ENCODE data around the gene GLRA1.
"Not testable (repeated sequence)": the region's sequence is repeated elsewhere in the genome, so short reads cannot be mapped to it uniquely, and the experiment has no call there.

Gene GLRA1

DNA sequence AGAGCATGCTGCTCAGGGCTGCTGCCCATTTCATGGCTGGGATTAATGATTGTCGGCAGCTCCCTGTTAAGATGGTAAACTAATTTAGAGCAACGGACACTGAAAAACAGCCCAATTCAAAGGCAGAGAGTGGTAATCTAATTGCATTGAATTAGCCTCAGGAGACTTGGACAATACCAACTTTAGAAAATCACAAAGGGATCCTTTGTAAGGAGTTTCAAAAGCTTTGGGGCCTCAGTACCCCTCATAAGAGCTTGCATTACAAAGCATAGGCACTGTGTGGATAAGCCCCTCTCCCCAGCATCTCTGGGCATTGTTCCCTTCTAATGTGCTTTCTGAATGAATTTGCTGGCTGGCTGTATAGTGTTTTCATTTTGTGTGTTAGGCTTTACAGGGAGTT is 6.7 kb downstream of the GLRA1 start:
- DNase-seq, result no peak

DNA sequence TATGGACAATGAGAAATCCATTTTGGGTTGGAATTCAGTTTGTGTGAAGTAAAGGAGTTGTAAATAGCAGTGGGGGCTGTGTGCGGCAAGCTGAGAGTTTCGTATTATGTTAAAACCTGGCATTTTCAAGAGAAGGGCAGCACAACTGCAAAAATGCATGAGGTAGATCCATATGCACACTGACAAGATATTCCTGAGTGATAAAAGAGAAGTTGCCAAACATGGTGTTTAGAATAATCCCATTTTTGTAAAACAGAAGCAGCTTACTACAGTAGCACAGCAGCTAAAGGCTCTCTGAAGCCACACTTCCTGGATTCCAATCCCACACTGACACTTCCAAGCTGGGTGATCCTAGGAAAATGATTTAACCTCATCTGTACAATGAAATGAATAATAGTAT is 11.2 kb downstream of the GLRA1 start:
- DNase-seq, result no peak

DNA sequence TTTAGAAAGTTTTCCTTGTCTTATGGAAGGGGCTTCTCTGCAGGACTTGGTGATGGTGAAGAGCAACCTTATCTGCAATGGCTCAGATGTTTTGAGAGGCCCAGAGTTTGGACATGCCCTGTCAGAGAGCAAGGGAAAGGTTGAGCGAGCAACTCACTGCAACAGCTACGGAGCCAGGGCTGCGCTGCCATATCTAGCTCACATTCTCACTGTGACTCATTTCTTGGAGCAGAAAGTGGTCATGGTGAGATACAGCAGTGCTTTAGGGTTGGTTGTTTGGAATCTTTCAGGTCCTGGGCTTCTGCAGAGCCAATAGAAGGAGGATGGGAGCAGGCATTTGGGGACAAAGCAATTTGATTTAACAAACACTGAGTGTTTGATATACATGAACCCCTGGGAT is 12.3 kb downstream of the GLRA1 start:
- DNase-seq, result no peak

DNA sequence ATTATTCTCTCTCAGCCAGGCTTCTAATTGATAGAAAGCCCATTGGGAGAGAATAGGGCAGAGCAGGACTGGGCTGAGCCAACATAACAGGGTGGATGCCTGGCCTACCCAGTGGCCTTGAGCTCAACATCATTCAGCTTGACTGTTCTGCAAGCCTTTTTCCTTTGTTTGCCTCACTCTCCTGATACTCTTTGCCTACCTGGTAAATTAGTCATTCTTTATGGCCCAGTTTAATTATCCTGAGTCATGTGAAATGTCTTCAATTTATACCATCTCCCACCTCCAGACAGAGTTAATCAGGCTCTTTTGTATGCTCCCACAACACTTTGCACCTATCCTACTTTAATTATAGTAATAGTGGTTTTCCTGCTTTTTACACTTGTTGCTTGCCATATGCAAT is 13.6 kb downstream of the GLRA1 start:
- no peak for DNase-seq

DNA sequence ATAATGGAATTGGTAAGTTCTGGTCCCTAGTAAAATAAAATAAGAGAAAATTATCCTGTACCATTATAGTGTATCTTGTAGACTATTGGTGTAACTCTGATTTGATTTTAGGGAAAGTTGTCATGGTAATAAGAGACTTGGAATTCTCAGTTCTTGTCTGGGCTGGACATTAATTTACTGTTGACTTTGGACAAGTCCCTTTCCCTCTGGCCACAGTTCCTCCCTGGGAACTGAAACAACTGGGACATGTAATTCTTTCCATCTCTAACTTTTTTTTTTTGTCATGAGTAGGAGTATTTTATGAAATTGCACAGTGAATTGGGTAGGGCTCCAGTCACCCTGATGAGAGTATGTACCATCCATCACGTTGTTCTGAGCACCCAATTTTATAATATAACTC is 15.0 kb downstream of the GLRA1 start:
- no peak for DNase-seq

DNA sequence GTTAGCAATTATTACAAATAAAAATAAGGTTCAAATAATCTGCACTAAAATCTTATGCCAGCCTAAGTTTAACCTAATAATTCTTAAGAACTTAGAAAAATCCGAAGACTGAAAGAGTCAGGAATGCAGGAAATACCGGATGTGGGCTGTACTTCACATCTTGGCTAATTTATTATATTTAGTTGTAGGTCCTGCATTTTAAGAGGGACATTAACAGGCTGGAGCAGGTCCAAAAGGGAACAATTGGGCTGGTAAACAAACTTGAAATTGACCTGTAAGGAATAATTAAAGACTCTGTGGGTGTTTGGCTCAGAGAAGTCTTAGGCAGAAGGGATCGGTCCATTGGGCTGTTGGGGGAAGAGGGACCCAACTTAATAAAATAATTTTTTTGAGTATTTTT is 18.4 kb downstream of the GLRA1 start:
- DNase-seq, result no peak

DNA sequence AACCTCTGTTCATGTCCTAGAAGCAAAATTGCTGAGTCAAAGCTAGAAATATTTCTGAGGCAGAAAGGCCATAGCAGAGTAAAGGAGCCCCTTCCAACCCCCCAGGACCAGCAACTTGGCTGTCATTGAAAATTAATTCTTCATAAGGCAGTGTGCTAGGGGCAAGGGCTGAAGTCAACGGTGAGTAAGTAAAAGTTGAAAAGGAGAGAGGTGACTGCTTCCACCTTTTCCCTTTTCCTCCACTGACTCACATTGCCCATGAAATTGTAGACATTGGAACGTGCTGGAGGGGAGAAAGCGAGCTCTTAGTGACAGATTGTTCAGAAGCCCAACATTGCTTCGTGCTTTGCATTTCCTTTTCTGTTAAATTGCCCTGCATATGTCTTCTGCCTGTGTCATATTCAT is 19.1 kb downstream of the GLRA1 start:
- no peak for DNase-seq

DNA sequence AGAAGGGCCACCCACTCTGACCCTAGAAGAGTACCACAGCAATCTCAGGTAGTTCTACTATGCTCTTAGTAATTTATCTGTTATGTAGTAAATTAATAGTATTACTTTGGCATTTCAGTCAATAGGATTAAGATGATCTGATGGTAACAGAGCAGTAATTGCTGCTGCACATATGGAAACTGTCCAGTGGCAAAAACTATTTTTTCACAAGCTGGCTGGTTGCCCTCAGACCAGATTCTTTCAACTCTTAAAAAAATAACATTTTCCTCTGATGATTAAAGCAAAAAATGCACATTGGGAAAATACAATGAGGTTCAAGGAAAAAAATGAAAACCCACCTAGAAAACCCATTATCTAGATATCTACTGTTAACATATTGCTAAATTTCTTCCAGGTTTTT is 19.7 kb downstream of the GLRA1 start:
- no peak for DNase-seq

DNA sequence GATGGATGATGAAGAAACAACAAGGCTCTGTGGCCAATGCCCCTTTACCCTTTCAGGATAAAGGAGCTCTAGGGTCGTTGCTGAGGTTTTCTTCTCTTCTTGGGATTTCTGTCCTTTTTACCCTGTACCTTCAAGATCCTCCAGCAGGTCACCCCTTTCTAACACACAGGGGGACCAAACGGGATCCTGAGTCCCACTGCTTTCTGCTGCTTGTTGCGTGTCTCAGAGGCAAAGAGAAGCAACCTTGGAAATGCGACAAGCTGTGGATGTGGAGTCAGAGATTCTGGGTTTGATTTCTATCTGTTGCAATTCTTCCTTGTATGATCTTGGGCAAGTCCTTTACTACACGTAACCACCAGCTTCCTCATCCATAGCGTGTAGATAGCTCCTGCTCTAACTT is 20.5 kb downstream of the GLRA1 start:
- DNase-seq, result no peak

DNA sequence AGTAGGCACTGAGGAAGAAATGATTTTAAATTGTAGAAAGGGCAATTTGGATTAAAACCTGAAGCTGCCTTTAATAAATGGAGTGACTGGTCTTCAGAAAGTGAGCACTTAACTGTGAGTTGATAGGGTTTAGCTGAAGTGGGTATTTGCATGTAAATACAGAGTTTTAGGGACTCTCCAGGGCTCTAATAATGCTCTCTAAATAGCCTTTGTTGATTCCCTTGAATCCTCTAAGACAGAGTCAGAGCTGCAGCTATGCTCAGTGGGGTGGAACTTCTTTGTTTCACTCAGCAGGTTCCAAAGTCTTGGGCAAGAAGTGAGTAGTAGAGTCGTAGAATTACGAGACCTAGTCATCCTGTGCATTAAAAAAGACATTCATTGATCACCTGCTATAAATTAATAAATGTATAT is 21.4 kb downstream of the GLRA1 start:
- DNase-seq, result no peak

DNA sequence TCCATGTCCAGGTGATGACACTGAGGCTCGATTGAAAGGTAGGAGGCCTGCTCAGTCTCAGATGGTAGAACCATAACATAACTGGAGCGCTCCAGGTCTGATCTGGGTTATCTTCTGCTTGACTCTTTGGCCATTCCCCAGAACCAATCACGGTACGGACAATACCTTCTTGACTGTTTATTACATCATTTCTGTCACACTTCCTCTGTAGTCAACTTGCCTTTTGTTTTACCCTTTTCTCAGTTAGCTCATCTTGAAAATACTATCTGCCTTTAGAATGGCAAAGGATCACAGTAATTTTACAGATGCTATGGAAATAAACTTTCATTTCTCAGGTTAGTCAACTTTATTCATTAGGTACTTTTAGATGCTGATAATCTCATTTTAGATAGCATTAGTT is 22.4 kb downstream of the GLRA1 start:
- DNase-seq, result no peak

DNA sequence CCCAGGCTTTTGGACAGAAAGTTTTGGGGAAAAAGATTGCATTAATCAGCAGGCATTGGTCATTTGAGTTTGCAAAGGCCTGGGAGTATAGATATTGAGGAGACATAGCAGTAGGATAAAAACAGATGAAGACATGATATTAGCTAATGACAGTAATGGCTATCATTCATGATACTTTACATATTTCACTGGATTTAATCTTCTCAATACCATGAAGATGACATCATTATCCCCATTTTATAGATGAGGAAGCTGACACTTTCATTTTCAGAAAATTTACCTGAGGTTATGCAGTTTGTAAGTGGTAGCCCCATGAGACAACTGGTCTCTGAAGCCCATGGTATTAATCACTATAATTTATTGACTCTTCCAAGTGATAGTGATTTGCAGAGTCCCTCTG is 23.0 kb downstream of the GLRA1 start:
- DNase-seq, result no peak

DNA sequence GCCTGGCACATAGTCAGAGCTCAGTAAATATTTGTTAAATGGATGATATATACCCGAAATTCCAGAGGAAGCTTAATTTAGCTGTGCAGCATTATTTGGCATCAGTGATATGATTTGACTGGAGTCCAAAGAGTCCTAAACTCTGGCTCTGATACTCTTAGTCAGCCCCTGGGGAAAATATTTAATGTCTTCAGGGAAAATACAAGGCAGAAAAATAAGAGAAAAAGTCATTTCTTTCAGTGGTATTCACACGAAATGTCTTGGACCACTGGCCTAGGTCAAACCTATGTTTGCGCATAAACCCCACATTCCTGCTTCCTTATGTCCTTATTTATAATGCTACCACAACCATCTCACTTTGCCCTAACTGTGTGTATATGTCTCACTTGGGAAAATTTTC is 23.8 kb downstream of the GLRA1 start:
- no peak for DNase-seq

DNA sequence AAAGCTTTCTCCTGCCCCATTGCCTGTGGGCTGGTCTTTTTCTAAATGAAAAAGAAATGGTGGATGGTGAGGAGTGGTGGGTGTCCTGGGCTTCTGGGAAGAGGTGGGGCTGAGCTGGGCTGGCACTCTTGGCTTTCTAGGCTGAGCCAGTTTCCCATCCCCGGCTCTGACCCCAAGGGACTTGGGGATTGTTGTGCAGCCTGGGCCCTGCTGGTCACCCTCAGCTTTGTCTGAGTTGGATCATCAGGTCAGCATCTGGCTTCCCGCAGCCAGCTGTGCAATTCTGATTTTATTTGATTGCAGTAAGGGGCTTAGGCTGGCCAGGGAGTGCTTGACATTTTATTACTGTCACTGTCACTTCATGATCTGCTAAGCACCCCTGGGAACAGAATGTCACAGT is 25.3 kb downstream of the GLRA1 start:
- DNase-seq, result no peak

DNA sequence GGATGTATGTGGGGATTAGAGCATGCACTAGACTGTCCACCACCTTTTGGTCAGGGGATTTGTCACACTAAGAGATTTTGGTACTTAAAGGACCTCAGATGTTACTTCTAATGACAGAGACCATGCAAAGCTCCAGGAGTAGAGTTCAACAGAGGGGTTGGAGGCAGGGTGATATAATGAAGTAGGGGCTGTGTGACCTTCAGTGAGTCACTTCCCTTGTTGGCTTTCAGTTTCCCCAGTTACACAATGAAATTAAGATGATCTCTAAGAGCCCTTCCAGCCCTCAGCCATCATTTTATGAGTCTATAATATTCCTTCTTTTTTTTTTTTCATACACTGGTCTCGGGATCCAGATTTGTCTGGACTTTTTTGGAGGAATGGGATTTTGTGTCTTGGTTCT is 26.8 kb downstream of the GLRA1 start:
- DNase-seq, result no peak

DNA sequence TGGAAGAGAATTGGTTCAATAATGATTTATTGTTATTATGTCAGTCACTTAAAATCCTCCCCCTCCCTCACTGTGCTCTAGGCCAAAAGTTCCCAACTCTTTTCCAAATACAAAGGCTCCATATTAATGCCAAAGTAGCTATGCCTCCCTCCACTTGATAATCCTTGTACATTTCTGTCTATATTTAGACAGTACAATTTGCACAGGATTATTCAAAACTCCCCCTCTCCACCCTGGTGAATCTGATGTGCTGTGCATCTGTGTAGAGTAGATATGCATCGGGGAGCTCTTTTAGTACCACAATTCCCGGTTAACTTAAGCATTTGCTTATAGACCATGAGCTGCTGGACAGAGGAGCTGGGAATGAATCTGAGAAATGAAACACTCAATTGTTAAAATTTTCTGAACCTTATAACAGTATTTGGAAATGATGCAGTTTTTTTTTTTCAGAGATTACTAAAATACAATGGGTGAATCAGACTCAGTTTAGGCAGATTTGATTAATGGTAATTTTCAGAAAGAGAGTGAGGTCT is 27.6 kb downstream of the GLRA1 start:
- no peak for DNase-seq

DNA sequence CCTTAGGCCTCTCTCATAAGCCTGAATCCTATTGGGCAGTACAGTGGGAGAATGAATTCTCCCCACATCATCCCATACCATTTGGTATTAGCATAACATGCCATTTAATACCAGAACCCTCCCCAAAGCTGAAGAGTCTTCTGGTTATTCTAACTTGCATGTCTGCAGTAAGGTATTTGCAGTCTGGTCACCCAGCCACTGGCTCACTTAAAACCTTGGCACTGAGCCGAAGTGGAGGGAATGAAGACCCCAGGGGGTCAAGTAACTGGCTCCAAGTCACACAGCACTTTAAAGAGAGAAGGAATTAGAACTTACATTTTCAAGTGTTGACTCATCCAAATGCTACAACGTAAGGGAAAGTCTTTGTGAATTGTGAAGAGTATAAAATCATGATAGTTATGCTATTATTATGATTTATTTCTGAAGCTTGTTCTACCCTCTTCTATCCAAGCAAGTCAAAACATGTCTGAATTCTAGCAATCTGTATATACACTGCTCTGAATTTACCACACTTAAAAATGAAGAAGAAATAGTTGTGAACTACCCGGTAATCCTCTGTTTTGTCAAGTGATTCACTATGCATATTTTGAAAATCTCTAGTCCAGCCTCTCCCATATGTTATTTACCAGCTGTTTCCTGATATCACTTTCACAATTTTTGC is 28.5 kb downstream of the GLRA1 start:
- no peak for DNase-seq

DNA sequence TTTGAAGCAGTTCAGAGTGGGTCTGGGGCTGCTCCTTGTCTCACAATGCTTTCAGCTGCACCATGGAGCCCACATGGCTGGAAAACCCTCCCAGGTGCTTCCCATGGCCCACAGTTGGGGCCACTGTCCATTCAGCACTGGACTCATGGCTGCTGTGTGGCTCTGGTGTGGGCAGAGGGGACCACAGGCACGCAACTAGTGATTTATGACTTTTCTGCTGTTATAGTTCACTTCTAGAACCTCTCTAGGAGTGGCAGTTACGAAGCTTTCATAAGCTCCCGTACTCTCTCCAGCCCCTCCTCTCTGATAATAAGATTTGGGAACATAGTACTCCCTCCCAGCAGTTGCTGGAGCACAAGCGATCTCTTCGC is 29.0 kb downstream of the GLRA1 start:
- no peak for DNase-seq

DNA sequence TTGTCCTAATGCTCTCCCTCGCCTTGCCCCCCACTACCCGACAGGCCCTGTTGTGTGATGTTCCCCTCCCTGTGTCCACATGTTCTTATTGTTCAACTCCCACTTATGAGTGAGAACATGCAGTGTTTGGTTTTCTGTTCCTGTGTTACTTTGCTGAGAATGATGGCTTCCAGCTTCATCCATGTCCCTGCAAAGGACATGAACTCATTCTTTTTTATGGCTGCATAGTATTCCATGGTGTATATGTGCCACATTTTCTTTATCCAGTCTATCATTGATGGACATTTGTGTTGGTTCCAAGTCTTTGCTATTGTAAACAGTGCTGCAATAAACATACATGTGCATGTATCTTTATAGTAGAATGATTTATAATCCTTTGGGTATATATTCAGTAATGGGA is 31.2 kb downstream of the GLRA1 start:
- DNase-seq, result not testable (repeated sequence)

DNA sequence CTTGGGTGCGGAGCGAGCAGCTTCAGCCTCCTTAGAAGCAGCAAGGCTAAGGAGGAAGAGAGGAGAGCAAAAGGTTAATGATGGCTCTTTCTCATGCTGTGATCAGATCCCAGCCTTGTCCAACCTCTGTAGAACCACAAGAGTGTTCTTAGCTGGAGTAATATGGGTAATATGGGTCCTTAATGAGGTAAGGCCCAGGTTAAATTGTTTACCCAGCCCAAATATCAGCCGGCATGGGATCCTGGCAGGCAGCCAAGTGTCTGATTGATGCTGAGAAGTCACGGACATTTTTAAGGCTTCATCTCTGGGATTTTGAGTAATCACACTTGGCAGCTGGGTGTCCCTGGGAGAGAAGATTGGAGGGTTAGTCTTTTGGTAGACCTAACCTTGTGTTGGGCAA is 32.3 kb downstream of the GLRA1 start:
- DNase-seq, result no peak

DNA sequence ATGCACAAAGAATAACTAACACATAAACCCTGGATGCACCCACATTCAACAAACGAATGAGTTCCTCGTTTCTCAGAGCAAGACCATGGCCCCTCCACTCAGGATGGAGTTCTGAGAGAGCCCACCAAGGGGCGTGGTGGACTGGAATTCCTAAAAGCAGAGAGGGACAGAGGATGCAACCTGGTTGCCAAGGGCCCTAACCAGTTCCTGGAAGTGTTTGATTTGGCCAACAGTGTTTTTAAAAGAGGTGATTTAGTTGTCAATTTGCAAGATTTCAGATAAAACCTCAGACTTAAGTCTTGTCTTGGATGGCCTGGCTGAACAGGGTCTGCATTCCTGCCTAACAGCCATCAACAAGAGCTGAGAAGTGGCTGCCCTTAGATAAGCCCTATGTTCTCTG is 34.4 kb downstream of the GLRA1 start:
- no peak for DNase-seq

DNA sequence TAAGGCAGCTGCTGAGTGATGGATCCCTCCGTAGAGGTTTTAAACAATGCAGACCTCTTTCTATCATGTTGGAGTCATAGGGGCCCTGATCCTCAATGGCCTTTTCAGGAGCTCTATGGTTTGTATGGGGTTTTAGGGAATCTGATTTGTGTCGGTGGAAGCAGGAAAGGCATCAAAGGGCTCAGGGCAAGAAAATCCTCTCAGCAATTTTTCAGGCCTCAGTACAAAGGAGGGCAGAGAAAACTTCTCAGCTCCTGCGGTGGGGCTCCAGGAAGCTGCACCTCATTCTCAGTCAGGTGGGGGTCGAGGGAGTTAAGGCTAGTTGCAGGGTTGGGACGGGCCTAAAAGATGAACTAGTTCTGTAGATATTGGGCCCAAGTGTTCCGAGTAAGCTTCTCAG is 35.0 kb downstream of the GLRA1 start:
- no peak for DNase-seq

DNA sequence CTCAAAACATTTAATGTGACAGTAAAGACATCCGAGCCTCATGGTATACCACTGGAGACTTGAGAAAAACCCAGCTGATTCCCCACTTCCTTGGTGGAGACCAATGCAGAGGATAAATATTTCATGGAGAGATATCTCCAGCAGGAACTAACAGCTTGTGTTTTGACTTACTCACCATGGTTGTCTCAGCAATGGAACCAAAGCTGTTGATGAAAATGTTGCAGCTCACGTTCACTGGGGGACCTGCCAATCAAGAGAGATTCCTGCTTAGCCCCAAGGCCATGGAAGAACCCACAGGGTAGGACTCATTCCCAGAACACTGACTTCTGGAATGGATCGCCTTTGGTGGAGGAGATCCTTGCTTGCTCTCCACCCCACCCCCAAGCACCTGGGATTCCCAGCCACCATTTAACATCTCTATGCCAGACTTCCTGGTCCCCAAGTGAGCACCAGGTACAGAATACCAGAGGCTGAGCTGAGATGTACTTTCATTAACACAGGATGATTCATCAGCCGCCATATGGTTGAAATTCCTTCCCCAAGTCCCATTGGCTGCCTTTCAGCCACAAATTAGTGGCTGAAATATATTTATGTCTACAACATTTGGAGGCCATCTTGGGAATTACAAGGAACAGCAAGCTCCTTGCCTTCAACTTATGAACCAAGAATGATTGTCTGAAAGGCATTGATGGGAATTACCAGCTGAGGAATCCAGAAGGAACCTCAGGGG is 37.9 kb downstream of the GLRA1 start:
- DNase-seq, result no peak
